Left cardiac atrium (tissue), 4 donors: ENCODE measurements around the gene WASF1. TPM values are rescaled to one million over a fixed set of nuclear protein-coding genes. Genes with fewer than 3 reads are reported as not detected.
"Not testable (repeated sequence)": the region's sequence is repeated elsewhere in the genome, so short reads cannot be mapped to it uniquely, and the experiment has no call there.

Source experiments
- ATAC-seq, 2 donors: fragments of 200-7000 bp; cut with Tn5 transposase; one replicate each; pipeline ENCODE4 v1.9.1; 2020; ENCODE audit warnings: mild to moderate bottlenecking in 2 of 2, moderate library complexity in 2 of 2
- DNase-seq: peaks from one replicate; pipeline ENCODE4 v3.0.0-alpha.2; 2020
- intact Hi-C, 2 donors: fragments of 100-400 bp; cut with DNase I; formaldehyde crosslinking; loops; one replicate each; pipeline versions ENCODE4 v1.14.1 to v1.15.1; 2022 to 2023
- total RNA-seq, 2 donors: library from RNA; stranded (reverse); fragmentation: NEBNext Ultra II Directional; extraction: Animal tissue kit (Norgen Biotek cat#: 25700); gene quantifications; one replicate each; pipeline ENCODE4 v1.2.1, GENCODE V29; 2021
- donor health status: DM: no; HTN: yes; CAD: no.
- donor health status: DM: no; HTN: yes; CAD: no; lungs with severe emphysema.
- donor health status: DM: yes; HTN: yes; CAD: no.
- donor health status: Dilated cardiomyopathy.

WASF1 gene
- total RNA-seq, 2 donors from 2014 or later, result 3.0 to 3.2 TPM

DNA sequence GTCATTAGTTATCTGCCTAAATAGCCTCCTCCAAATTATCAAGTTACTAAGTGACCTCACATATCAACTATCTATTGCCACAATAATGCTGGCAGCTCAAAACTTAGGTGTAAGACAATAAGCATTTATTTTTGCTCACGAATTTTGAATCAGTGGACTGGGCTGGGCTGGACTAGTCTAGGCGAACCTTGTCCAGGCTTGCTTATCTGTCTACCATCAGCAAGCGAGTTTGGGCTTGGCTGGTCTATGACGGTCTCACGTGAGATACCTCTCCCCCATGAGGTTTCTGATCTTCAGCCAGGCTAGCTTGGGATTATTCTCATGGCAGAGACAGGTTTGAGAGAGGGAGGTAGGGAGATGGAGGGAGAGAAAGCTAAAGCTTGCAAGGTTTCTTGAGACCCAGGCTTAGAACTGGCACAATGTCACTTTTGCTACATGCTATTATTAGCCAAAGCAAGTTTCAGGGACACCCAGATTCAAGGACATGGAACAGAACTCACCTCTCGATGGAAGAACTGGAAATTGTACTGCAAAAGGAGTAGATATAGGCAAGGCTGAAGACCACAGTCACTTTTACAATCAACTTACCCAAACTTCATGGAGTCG lies 80.9 kb downstream of the WASF1 start:
- intact Hi-C loops, result no loop called here
- DNase-seq (no peak), ATAC-seq (no peak)

DNA sequence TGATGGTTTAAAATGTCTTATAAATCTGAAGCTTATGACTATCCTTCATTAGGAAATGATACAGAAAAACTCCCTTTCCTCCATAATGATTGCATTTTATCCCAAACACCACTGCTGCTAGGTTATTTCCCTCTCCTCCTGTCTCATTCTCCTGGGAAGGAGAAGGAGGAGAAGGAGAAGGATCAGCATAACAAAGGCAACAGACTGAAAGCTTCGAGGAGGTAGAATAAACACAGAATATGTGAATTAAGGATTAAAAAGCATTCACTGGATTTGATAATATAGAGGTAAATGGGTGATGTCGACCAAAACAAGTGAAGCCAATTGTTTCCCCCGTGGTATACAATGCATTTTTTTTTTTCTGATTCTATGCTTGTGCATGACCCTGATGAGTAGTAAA lies 82.0 kb downstream of the WASF1 start:
- DNase-seq (no peak), ATAC-seq (no peak)
- intact Hi-C loops, result no loop called here

DNA sequence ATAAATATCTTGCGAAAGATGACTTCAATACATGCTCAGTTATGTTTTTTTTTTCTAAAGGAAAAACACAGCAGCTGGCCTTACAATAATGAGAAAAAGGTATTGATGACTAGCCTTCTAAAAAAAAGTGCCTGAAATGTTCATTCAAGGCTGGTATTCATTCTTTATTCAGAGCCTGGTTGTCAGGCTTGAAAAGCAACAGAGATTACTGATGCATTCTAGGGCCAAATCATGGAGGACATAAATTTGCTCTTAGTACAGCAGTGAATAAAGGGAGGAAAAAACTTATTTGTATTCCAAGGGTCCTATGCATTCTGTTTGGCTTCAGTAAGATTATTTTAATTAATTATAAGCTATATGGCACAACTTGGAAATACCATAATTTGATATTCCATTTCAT lies 83.5 kb downstream of the WASF1 start:
- no peak for DNase-seq
- ATAC-seq, result no peak
- intact Hi-C loops, result no loop called here

DNA sequence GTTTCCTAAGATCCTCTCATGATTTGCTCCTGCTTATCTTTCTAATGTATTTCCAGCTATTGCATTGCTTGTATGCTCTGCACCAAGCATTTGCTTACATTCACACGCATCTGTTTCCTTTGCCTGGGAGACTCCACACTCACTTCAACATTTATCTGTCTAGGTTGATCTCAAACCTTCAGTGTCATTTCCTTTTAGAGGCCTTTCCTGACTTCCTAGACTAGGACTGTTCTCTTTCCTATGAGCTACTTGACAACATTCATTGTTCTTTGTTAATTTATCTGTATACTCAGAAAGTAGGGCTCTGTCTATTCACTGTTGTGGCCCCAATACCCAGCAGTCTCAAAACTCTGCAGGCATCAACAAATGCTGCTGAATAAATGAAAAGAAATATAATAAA lies 84.4 kb downstream of the WASF1 start:
- no peak for ATAC-seq
- intact Hi-C loops, result no loop called here

DNA sequence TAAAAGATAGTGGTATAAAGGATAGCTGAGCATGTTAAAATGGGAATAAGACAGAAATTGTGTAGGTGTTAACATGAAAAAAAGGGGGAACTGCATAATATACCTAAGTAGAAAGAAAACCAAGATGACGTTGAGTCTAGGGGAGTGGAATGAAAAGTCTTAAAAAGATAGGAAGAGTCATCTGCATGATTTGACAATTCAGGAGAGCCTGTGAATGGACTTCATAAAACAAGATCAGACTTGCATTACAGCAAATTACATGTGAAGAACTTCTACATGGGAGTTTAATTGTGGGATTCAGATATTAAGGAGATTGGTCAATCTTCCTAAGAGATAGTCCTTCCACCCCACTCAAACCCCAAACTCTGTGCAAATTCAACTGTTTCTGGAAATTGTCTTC lies 85.5 kb downstream of the WASF1 start:
- ATAC-seq, result no peak
- intact Hi-C loops, result no loop called here
- DNase-seq, result no peak

More for the DNA sequence above, 84.4 kb downstream of the WASF1 start:
- DNase-seq, result no peak

- ATAC-seq, result no peak
- intact Hi-C loops, result no loop called here
- no peak for DNase-seq
Observed at GRCh38 chr6:110090876-110091275, 88.6 kb downstream of the WASF1 start.

GRCh38 chr6:110089323-110089722 lies 90.1 kb downstream of the WASF1 start:
- ATAC-seq, result no peak
- intact Hi-C loops, result no loop called here
- no peak for DNase-seq

- DNase-seq (no peak), ATAC-seq (no peak)
- intact Hi-C loops, result no loop called here
Observed at GRCh38 chr6:110085285-110085684, 94.2 kb downstream of the WASF1 start.

DNA sequence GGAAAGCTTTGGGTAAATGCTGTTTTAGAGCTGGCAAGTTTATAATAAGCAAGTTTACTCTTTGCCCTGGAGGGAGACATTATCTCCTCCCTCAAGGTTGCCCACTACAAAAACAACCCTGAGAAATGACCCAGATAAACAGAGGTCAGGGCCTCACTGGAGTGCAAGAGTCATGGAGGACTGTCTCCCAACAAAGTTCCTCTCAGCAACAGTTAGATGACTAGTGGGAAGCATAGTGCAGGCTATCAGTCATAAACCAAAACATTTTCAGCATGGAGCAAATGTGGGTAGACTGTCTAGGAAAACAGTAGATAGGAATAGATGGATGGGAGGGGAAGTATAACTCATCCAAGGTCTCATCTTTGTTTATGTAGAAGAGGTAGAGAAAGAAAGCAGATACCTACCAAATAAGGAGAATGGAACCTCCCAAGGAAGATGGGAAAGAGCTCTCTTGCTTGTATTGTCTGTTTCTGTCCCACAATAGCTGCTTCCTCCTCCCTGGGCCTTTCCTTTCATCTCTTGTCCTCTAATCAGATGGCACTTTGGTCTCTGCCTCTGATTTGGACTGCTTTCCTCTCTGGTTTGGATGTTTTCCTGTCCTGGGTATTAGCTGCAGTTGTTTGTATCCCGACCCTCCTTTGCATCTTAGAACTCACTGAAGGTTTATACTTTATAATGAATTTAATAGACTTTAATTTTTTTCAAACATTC lies 95.4 kb downstream of the WASF1 start:
- intact Hi-C loops, result no loop called here
- no peak for ATAC-seq

DNA sequence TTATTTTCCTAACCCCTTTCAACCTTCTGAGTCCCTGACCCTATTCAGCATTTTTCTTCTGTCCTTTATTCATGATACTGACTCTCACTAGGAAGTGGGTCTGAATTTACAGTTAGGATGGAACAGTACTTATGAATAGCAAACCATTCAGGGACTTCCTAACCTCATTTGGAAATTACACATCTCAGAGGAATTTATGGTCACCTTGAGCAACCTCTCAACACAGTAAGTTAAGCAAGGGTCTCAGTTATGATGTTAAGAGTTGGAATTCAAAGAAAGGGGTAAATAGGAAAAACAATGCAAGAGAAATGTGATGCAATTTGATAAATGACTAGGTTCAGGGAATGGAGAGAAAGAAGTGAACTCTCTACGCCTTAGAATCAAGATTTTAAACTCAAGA lies 104.1 kb downstream of the WASF1 start:
- no peak for ATAC-seq
- intact Hi-C loops, result no loop called here
- no peak for DNase-seq

More for the DNA sequence above, 95.4 kb downstream of the WASF1 start:
- DNase-seq, result no peak

GRCh38 chr6:110073474-110073873 lies 106.0 kb downstream of the WASF1 start:
- ATAC-seq, DNase-seq: not testable (repeated sequence)

GRCh38 chr6:110068592-110068967 lies 110.9 kb downstream of the WASF1 start:
- no peak for DNase-seq
- peak in 1 of 2 donors; percentile 27 for ATAC-seq
- intact Hi-C loops, result no loop called here

More at GRCh38 chr6:110073474-110073873, 106.0 kb downstream of the WASF1 start:
- intact Hi-C loops, result not testable (repeated sequence)

- no peak for DNase-seq
- ATAC-seq, result peak; percentile 44 to 89
- intact Hi-C loops, result no loop called here
Observed at GRCh38 chr6:110067837-110068591, 111.5 kb downstream of the WASF1 start.

DNA sequence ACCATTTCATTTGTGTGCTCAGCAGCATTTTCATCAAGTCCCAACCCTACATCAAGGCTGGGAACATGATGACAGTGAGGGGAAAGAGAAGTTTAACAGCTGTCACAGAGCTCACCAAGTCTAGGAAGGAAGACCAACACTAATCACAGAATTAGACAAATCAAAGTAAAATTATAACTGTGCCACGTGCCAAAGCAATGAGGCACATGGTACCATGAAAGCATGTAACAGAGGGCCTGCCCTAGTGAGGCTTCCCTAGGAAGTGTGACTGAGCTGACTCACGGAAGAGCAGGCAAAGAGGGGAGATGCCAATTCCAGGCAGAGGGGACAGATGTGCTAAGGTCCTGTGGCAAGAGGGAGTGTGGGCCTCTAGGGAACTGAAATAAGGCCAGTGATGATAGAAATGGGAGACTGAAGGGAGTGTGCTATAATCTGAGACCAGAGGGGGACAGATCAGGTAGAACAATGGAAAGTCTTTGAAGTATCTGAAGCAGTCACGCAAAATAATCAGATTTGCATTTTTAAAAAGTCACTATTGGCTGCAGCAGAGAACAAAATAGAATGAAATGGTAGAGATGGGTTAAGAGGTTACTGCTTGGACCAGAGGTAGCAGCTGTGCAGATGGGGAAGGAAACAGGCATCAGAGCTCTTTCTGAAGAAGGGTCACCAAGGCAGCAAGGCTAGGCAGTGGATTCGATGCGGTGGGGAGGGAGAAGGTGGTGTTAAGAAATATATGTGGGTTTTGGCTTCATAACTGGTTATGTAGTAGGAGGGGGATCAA lies 114.5 kb downstream of the WASF1 start:
- no peak for DNase-seq
- intact Hi-C loops, result no loop called here
- ATAC-seq, result no peak

DNA sequence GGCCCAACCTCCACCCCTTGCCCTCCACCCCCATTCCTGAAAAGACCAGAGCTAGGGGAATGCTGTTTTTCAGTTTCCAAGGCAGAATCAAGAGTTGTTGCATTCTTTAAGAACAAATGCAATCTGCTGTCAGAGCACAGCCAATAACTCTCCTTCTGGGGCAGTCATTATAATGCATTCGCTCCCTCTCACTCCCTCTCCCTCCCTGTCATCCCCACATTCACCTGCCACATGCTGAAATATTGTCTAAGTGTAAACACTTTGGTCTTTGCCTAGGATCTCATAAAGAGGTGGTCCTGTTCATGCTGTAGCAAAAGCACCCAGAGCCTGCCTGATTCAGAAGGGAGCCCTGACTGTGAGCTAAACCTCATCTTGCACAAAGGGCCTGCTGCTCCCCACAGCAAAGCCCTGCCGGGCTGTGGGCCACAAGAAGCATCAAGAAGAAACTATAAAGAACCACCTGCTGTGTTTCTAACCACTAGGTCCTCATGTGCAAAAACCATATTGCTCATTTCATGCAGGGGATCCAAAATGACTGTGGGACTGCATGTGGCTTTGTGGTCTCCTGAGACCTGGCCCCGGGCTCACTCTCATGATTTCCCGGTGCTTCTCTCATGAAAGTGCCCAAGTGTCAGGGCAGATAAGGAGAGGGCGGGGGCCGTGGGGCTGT lies 115.7 kb downstream of the WASF1 start:
- ATAC-seq (no peak), DNase-seq (no peak)
- intact Hi-C loops, result no loop called here

GRCh38 chr6:110055387-110055735 lies 124.1 kb downstream of the WASF1 start:
- intact Hi-C loops, result no loop called here
- no peak for DNase-seq

DNA sequence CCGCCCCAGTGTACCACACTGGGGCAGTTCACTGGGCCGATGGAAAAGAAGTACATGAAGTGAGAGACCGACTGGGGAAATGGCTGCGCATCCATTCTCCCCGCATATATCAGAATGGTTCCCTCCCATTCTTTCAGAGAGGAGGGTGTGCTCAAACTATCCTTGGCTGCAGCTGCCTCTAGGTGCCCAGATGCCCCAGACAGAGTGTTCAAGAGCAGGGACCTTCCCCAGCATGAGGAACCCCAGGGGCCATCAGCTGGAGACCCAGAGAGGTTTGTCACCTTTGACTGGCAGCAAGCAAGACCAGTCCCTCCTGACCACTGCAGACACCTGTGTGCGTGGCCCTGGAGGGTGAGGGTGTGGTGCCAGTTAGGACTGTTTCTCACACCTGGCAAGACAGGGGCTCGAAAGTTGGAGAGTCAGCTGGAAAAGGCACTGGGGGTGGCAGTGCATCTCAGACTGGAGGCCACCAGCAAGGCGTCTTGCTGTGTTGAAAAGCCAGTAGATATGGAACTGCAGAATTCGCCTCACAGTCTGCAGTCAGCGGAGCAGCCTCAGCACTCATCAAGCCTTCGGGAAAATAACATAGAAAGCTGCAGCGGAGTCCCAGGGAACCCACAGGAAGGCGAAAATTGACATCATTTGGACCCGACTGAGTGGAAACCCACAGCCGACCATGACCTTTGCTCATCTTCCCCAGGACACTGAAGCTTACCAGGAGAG lies 124.6 kb downstream of the WASF1 start:
- no peak for ATAC-seq
- intact Hi-C loops, result no loop called here

More at GRCh38 chr6:110055387-110055735, 124.1 kb downstream of the WASF1 start:
- no peak for ATAC-seq

DNA sequence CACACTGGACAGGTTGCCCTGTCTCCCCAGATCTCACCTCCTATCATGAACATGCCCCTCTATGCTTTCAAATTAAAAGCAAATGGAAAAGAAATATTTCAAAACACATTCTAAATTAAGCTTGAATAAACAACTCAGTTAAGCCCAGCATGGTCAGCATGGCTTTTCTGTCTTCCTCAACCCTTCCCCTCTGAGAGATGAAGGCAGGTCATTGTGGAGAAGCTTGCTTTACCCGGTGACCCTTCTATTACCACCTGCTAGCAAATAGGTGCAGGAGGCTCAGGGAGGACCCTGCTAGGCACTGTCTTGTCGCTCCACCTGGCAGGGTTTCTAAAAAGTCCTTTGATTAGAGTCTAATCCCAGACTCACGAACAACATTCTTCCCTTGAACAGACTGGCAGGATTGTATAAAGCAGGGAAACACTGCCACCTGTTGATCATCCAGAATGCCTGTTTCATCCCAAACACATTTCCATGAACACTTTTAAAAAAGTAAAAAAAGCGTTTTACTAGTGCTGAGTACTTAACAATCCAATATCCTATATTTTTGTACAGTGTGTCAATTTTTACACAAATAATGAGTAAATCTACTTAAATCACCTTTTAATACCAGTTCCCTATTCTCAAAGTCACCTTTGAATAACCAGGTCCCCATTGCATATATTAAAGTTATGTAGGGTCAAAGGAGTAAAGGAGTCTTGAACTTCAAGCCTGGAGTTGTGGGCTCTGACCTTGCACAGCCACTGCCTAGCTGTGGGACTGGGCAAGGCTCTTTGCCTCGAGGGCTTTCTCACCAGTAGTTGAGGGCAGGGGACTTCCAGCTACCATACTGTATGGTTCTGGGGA lies 125.9 kb downstream of the WASF1 start:
- DNase-seq (no peak), ATAC-seq (peak; percentile 65 to 68)
- intact Hi-C loops, result no loop called here

More for the DNA sequence above, 124.6 kb downstream of the WASF1 start:
- no peak for DNase-seq
